CD4-positive, alpha-beta T cell (primary cell): Measurements from ENCODE around the gene SLC30A5. TPM values are rescaled to one million over a fixed set of nuclear protein-coding genes. Genes with fewer than 3 reads are reported as not detected.

Experiments
- ATAC-seq: fragments of 200-7000 bp; cut with Tn5 transposase; one replicate; pipeline ENCODE4 v1.10.0; 2022; ENCODE audit warnings: mild to moderate bottlenecking; ENCODE audit not compliant: poor library complexity
- CTCF ChIA-PET: fragments of 350-600 bp; sonication (Branson Sonifier 250); formaldehyde crosslinking; loops from one replicate; lab custom pipeline; 2021; ENCODE audit warnings: antibody characterized with exemption, inconsistent platforms; lab: Charles Lee
- POLR2A ChIA-PET: fragments of 350-600 bp; sonication (Branson Sonifier 250); formaldehyde crosslinking; loops from one replicate; lab custom pipeline; 2021; ENCODE audit warnings: antibody characterized with exemption, inconsistent platforms; lab: Charles Lee
- DNase-seq, 14 experiments: peaks; one replicate each; pipeline ENCODE4 v3.0.0-alpha.2; 2013 to 2020; ENCODE audit warnings: mixed read lengths in 2 of 14
- H3K27ac ChIP-seq, 2 donors: one replicate each; pipeline versions ENCODE4 v1.5.1 to v1.7.0; 2013; ENCODE audit warnings: low read length in 2 of 2, low read depth in 1 of 2, mild to moderate bottlenecking in 1 of 2
- H3K27me3 ChIP-seq, 2 experiments: 1 replicate in 1 of 2; 2 replicates in 1 of 2; pipeline versions ENCODE4 v1.6.1 to v1.7.0; 2013; ENCODE audit warnings: low read length in 2 of 2, control low read depth in 1 of 2, mild to moderate bottlenecking in 1 of 2, moderate library complexity in 1 of 2; ENCODE audit not compliant: insufficient read depth in 2 of 2, control insufficient read depth in 1 of 2
- H3K36me3 ChIP-seq: one replicate; pipeline ENCODE4 v1.6.1; 2013; ENCODE audit warnings: low read length, control low read depth; ENCODE audit not compliant: insufficient read depth
- H3K4me1 ChIP-seq: one replicate; pipeline ENCODE4 v1.6.1; 2013; ENCODE audit warnings: low read length, control low read depth; ENCODE audit not compliant: insufficient read depth
- H3K4me3 ChIP-seq: one replicate; pipeline ENCODE4 v1.5.1; 2013; ENCODE audit warnings: mild to moderate bottlenecking, low read length, moderate library complexity
- H3K9me3 ChIP-seq, 2 experiments: 1 replicate in 1 of 2; 2 replicates in 1 of 2; pipeline versions ENCODE4 v1.6.1 to v1.7.0; 2013; ENCODE audit warnings: low read length in 2 of 2, mild to moderate bottlenecking in 2 of 2, control low read depth in 1 of 2, moderate library complexity in 1 of 2; ENCODE audit not compliant: control insufficient read depth in 1 of 2, insufficient read depth in 1 of 2
- H3K27ac Mint-ChIP-seq: one replicate; pipeline ENCODE4 v1.8.0; 2020; ENCODE audit warnings: mixed read lengths
- H3K27me3 Mint-ChIP-seq: one replicate; pipeline ENCODE4 v1.8.0; 2021; ENCODE audit warnings: mixed read lengths
- H3K36me3 Mint-ChIP-seq: one replicate; pipeline ENCODE4 v1.8.0; 2021; ENCODE audit warnings: low read depth, mixed read lengths
- H3K4me1 Mint-ChIP-seq: one replicate; pipeline ENCODE4 v1.8.0; 2021; ENCODE audit warnings: low read depth, mixed read lengths
- H3K4me3 Mint-ChIP-seq: one replicate; pipeline ENCODE4 v1.8.0; 2020; ENCODE audit warnings: mild to moderate bottlenecking, mixed read lengths
- H3K9me3 Mint-ChIP-seq: one replicate; pipeline ENCODE4 v1.8.0; 2020; ENCODE audit warnings: mixed read lengths
- intact Hi-C, 2 experiments: fragments of 100-400 bp; cut with DNase I in 1 of 2; cut with micrococcal nuclease in 1 of 2; formaldehyde crosslinking; loops; one replicate each; pipeline versions ENCODE4 v1.15.1 to v1.9.0; 2023 to 2025; cut with DNase I, micrococcal nuclease
- total RNA-seq, 174 experiments: library from RNA in 2 of 174; stranded (reverse) in 2 of 174; gene quantifications; one replicate each; pipeline ENCODE4 v1.2.3 and lab custom pipeline; 2021 to 2026
- TF ChIP-seq, protein P1 (sequence below): fragments of 200-600 bp; IDR thresholded peaks from one replicate; pipeline ENCODE4 v1.8.0; 2022; ENCODE audit warnings: antibody characterized with exemption, mild to moderate bottlenecking

SLC30A5 gene
- total RNA-seq, 2 experiments from 2014 or later = 16.9 to 17.2 TPM

- Histone ChIP-seq H3K4me3 (no peak overlapping the region), H3K27ac (no peak overlapping the region), H3K36me3 (peaks cover 4% of the 10 kb centered on the region), H3K27me3 (no peaks in the 10 kb centered on the region), H3K9me3 (no peaks in the 10 kb centered on the region), H3K4me1 (peaks cover 16% of the 10 kb centered on the region)
- intact Hi-C loops = no loop called here
- DNase-seq = no peak
- no peak for ATAC-seq
- Mint-ChIP-seq H3K27ac (no peak overlapping the region), H3K4me3 (no peak overlapping the region), H3K36me3 (peaks cover 15% of the 10 kb centered on the region), H3K27me3 (no peaks in the 10 kb centered on the region), H3K4me1 (peaks cover 23% of the 10 kb centered on the region), H3K9me3 (peaks cover 1% of the 10 kb centered on the region)
- TF ChIP-seq, protein P1, sequence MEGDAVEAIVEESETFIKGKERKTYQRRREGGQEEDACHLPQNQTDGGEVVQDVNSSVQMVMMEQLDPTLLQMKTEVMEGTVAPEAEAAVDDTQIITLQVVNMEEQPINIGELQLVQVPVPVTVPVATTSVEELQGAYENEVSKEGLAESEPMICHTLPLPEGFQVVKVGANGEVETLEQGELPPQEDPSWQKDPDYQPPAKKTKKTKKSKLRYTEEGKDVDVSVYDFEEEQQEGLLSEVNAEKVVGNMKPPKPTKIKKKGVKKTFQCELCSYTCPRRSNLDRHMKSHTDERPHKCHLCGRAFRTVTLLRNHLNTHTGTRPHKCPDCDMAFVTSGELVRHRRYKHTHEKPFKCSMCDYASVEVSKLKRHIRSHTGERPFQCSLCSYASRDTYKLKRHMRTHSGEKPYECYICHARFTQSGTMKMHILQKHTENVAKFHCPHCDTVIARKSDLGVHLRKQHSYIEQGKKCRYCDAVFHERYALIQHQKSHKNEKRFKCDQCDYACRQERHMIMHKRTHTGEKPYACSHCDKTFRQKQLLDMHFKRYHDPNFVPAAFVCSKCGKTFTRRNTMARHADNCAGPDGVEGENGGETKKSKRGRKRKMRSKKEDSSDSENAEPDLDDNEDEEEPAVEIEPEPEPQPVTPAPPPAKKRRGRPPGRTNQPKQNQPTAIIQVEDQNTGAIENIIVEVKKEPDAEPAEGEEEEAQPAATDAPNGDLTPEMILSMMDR = no peak
- ChIA-PET POLR2A (no interaction called here), CTCF (interaction anchor here (4.9 kb wide), 1 partner anchor 77 kb away, joined by 20 read pairs; the partner anchor contains the start of gene SLC30A5)
Measured at GRCh38 chr5:69170495-69170894, 76.7 kb downstream of the SLC30A5 start.

DNA sequence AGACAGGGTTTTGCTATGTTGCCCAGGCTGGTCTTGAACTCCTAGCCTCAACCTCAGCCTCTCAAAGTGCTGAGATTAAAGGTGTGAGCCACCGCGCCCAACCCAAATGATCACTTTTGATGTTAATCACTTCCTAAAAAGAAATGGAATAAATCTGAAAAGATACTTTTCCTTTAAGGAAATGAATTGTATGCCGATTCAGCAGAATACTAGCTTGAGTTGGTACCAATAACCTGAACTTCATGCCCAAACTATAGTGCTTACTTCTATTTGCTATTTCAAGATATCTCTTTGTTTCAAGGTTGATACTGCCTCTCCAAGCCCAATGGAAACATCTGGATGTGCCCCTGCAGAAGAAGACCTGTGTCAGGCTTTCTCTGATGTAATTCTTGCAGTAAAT, 77.2 kb downstream of the SLC30A5 start:
- Histone ChIP-seq H3K27ac (no peak overlapping the region), H3K4me3 (no peak overlapping the region), H3K27me3 (no peaks in the 10 kb centered on the region), H3K36me3 (peaks cover 6% of the 10 kb centered on the region), H3K4me1 (peaks cover 16% of the 10 kb centered on the region), H3K9me3 (no peaks in the 10 kb centered on the region)
- DNase-seq = no peak
- Mint-ChIP-seq H3K36me3 (peaks cover 16% of the 10 kb centered on the region), H3K9me3 (peaks cover 1% of the 10 kb centered on the region), H3K4me3 (no peak overlapping the region), H3K27ac (no peak overlapping the region), H3K4me1 (peaks cover 23% of the 10 kb centered on the region), H3K27me3 (no peaks in the 10 kb centered on the region)
- ATAC-seq = no peak
- ChIA-PET POLR2A (no interaction called here), CTCF (no interaction called here)
- intact Hi-C loops = no loop called here
- TF ChIP-seq, protein P1 = no peak

Other genes with a start within 250 kb of the SLC30A5 start
- gene CCNB1, start 73.1 kb downstream of the SLC30A5 start, total RNA-seq = 1 to 10 TPM; 1.4 to 1.5 TPM
- 1 to 10 TPM; 4.0 to 5.6 TPM for gene CENPH, start 95.6 kb downstream of the SLC30A5 start, total RNA-seq
- 10 to 100 TPM; 30.1 to 33.0 TPM for gene CDK7, start 140.9 kb downstream of the SLC30A5 start, total RNA-seq
- gene CCDC125, start 238.8 kb downstream of the SLC30A5 start, total RNA-seq = 1 to 10 TPM; 5.6 to 6.4 TPM